ENCODE data around the gene ZFAND5. TPM values are rescaled to one million over a fixed set of nuclear protein-coding genes. Genes with fewer than 3 reads are reported as not detected.

Gene ZFAND5
- polyA plus RNA-seq, 3 donors = 61.1 to 269 (median 205) TPM

Other genes with a start within 250 kb of the ZFAND5 start
- gene GDA, start 215.8 kb downstream of the ZFAND5 start, polyA plus RNA-seq = under 1 TPM; 0.04 to 0.81 (median 0.11) TPM
- 1 to 10 TPM in 1 of 3 donors, under 1 TPM in 1, not detected in 1; 0.19 to 1.9 TPM for gene TMC1, start 156.4 kb upstream of the ZFAND5 start, polyA plus RNA-seq